D721Med (cell line): ENCODE results near the gene C19orf12.

Experiments used
- DNase-seq: peaks from one replicate; pipeline ENCODE4 v3.0.0; 2011; ENCODE audit warnings: low spot score; ENCODE audit not compliant: insufficient read length
- FAIRE-seq: peaks from 2 replicates; lab custom pipeline; 2011; peaks lifted over from hg19 to GRCh38; lab: Jason Lieb, UNC
- TF ChIP-seq, protein P1 (sequence below): IDR thresholded peaks from 2 replicates; pipeline ENCODE4 v1.5.1; 2012; ENCODE audit warnings: mild to moderate bottlenecking, control low read depth; ENCODE audit not compliant: insufficient read depth; ENCODE audit errors: missing control alignments

The C19orf12 gene

DNA sequence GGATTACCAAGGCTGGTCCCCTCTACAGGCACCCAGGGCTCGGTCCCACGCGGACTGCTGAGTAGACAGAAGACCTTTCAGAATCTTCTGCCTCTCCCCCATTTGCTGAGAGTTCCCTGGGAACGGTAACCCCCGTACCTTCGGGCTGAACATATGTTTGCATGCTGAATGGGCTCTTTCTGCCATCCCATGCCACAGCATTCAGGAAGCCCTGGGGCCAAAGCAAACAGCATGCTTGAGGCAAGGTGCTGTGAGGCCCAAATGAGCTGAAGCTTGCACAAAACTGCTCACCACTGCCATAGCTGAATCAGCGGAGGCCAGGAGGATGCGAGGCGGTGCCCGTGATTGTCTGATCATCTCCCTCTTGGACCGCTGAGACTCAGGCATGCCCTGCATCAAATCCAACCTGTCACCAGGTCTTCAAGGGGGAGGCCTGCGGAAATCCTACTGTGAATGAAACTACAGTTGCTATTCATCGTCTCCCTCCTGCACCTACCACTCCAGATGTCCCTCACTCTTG, 16.3 kb upstream of the C19orf12 start:
- TF ChIP-seq, protein P1, sequence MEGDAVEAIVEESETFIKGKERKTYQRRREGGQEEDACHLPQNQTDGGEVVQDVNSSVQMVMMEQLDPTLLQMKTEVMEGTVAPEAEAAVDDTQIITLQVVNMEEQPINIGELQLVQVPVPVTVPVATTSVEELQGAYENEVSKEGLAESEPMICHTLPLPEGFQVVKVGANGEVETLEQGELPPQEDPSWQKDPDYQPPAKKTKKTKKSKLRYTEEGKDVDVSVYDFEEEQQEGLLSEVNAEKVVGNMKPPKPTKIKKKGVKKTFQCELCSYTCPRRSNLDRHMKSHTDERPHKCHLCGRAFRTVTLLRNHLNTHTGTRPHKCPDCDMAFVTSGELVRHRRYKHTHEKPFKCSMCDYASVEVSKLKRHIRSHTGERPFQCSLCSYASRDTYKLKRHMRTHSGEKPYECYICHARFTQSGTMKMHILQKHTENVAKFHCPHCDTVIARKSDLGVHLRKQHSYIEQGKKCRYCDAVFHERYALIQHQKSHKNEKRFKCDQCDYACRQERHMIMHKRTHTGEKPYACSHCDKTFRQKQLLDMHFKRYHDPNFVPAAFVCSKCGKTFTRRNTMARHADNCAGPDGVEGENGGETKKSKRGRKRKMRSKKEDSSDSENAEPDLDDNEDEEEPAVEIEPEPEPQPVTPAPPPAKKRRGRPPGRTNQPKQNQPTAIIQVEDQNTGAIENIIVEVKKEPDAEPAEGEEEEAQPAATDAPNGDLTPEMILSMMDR = no peak
- FAIRE-seq (no peak), DNase-seq (no peak)

DNA sequence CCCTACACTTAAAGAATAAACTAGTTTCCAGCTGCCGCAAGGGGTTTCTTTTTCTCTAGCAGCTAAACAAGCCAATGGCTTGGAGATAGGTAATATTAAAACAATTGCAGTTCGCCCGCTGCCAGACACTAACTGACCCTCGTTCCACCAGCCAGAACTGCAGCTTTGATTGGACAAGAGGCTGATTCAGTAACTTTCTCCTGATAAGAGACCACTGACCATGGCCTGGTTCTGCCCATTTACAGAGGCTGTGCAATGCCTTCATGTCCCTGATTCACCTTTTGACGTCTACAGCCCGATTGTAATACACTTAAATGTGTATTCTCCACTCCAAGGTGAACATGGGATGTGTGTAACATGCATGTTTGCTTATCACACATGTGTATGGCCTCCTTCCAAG, 12.8 kb upstream of the C19orf12 start:
- TF ChIP-seq, protein P1 = no peak
- DNase-seq (no peak), FAIRE-seq (no peak)

DNA sequence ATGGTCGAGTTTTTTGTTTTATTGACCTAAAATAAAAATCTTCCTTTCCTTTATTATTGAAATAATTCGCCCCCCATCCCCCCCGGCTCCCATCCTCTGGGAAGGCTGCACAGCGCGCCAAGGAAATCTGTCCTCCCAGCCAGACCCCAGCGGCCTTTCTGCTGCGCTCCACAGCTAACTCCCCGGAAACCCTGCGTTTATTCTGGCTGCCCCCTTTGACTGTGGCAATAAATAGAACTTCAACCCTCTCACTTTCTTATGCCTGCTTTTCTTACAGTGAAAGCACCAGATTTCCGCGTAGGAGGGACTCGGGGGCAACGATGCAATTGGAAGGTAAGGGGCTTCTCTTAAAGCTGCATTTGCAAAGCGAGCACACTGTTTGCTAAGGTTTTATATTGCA, 9.7 kb upstream of the C19orf12 start:
- TF ChIP-seq, protein P1 = no peak
- FAIRE-seq (no peak), DNase-seq (no peak)

DNA sequence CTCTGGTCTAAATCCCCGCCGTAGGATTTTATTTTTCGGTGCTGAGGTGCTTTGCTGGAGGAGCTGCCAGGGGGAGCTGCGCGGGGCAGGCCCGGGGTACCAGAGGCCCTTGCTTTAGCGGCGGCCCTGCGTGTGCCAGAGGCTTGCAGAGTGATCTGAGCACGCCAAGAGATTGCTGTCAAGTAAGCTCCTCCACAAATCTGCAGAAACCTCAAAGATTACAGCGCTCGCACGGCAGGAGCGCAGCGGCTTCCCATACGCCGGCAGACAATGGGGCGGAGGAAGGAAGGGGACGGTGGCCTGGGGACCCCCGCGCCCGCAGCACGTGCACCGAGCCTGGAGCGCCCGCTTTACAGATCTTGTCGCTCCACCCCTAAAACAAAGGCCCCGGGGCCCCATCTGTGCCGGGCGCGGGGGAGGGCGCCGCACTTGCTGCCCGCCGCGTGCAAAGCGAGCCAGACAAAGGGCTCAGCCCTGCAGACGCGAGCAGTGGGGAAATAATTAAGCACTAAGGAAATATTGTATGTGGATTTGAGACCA, 9.1 kb upstream of the C19orf12 start:
- TF ChIP-seq, protein P1 = no peak
- DNase-seq (no peak), FAIRE-seq (no peak)

DNA sequence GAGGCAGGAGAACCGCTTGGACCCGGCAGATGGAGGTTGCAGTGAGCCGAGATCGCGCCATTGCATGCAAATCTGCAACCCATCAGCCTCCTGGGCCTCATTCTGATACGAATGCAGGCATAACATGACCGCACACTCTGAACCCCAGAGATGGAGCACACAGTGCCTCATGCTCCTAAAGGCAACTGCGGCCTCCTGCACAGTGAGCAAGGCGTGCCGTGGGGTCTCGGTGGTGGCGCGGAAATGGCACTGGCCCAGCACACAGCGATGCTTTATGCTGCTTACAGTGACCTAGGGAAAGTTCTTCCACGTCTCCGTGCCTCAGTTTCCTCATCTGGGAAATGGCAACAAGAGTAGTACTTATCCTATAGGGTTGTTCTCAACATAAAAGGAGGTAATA, 2.0 kb upstream of the C19orf12 start:
- TF ChIP-seq, protein P1 = no peak
- no peak for FAIRE-seq
- no peak for DNase-seq

DNA sequence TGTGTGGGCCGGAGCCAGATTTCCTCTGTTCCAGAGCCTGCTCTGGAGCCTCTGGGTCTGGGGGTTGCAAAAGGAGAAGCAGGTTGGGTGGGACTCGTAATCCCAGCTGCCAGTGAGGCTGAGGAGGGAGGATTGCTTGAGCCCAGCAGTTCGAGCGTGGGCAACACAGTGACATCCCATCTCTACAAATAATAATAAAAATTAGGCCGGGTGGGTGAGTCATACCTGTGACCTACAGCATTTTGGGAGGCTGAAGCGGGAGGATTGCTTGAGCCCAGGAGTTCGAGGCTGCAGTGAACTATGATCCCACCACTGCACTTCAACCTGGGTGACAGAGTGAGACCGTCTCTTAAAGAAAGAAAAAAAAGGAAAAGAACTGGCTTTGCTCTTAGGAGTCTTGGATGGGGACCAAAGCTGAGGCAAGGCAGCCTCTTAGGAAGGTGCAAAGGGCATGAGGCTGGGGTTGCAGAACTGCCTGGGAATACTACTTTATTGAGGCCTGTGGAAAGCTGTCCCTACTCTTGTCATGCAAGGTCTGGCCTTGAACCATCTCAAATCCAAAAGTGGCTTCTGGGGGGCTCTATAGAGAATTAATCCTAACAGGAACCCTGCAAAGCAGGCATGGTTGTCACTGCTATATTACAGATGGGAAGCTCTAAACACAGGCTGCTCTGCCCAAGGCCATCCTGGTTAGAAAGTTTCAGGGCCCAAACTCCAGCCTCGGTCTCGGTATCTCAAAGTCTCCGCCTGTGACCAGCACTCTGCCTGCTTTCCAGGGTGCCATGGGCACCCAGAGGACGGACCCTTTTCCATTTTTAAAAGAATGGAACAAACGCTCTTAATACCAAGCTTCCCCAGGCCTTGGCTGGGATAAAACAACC, 880 bp upstream of the C19orf12 start:
- FAIRE-seq (no peak), DNase-seq (no peak)
- TF ChIP-seq, protein P1 = no peak
